GM23338 (cell line): ENCODE measurements around the gene TGM6.

Source experiments
- POLR2AphosphoS5 ChIP-seq: IDR thresholded peaks from 2 replicates; pipeline ENCODE4 v1.6.1; 2016; ENCODE audit warnings: antibody characterized with exemption, low read depth
- TF ChIP-seq, protein P1 (sequence below), 2 experiments: fragments of 200-600 bp in 1 of 2; sonication (generic) in 1 of 2; conservative IDR thresholded peaks; 2 replicates each; pipeline versions ENCODE4 v1.5.1 to v1.6.1; 2016 to 2017; ENCODE audit warnings: antibody characterized with exemption in 2 of 2, low read depth in 2 of 2, mild to moderate bottlenecking in 2 of 2, moderate library complexity in 1 of 2

DNA sequence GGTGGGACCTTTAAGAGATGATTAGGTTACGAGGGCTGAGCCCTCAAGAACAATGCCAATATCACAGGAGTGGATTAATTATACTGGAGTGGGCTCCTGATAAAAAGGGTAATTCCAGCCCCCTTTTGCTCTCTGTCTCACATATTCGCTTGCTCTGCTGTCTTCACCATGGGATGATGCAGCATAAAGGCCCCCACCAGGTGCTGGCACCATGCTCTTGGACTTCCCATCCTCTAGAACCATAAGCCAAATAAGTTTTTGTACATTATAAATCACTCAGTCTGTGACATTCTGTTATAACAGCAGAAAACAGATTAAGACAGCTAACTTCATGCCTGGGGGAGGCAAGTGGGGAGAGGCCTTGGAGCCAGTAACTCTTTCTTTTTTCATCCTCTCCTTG lies 99.7 kb downstream of the TGM6 start:
- TF ChIP-seq, protein P1, sequence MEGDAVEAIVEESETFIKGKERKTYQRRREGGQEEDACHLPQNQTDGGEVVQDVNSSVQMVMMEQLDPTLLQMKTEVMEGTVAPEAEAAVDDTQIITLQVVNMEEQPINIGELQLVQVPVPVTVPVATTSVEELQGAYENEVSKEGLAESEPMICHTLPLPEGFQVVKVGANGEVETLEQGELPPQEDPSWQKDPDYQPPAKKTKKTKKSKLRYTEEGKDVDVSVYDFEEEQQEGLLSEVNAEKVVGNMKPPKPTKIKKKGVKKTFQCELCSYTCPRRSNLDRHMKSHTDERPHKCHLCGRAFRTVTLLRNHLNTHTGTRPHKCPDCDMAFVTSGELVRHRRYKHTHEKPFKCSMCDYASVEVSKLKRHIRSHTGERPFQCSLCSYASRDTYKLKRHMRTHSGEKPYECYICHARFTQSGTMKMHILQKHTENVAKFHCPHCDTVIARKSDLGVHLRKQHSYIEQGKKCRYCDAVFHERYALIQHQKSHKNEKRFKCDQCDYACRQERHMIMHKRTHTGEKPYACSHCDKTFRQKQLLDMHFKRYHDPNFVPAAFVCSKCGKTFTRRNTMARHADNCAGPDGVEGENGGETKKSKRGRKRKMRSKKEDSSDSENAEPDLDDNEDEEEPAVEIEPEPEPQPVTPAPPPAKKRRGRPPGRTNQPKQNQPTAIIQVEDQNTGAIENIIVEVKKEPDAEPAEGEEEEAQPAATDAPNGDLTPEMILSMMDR (conservative IDR thresholded peaks at IDR 0.05; ENCODE audit: low read depth in 2 of 2), result no peak
- no peak for TF ChIP-seq POLR2AphosphoS5
